ENCODE results near the gene LSM6. TPM values are rescaled to one million over a fixed set of nuclear protein-coding genes. Genes with fewer than 3 reads are reported as not detected.

The LSM6 gene
- total RNA-seq, 1 experiment from 2014 or later: 78.3 TPM

- Histone ChIP-seq H3K23me2 (ENCODE audit: insufficient read length, low read depth, low read length, poor library complexity, severe bottlenecking) (no peaks in the 10 kb centered on the region), H3K14ac (ENCODE audit: insufficient read depth, low read length) (no peak overlapping the region), H4K20me1 (ENCODE audit: control insufficient read depth, insufficient read depth, insufficient read length) (no peaks in the 10 kb centered on the region), H2BK12ac (ENCODE audit: insufficient read length, low read depth, low read length) (no peak overlapping the region), H2BK15ac (ENCODE audit: low read depth, low read length) (no peak overlapping the region), H3T11ph (ENCODE audit: low read length) (no peak overlapping the region), H2AFZ (ENCODE audit: low read length) (no peak overlapping the region), H3K27me3 (ENCODE audit: insufficient read depth, low read length) (no peaks in the 10 kb centered on the region), H3K9ac (ENCODE audit: extremely low read depth, insufficient read length, low read length) (no peak overlapping the region), H3K9me3 (ENCODE audit: control insufficient read depth, low read depth, low read length) (no peaks in the 10 kb centered on the region), H2BK5ac (ENCODE audit: insufficient read length, low read length) (no peak overlapping the region), H3K27ac (ENCODE audit: insufficient read length, low read depth, low read length) (no peak overlapping the region), H3K4ac (ENCODE audit: low read depth, low read length) (no peak overlapping the region), H3K79me2 (ENCODE audit: insufficient read depth, low read length) (no peaks in the 10 kb centered on the region), H4K5ac (ENCODE audit: insufficient read length, low read depth, low read length) (no peak overlapping the region), H3K4me2 (ENCODE audit: insufficient read depth, insufficient read length, low read length) (no peak overlapping the region), H4K91ac (ENCODE audit: insufficient read length, low read depth, low read length) (no peak overlapping the region), H2BK20ac (ENCODE audit: low read depth, low read length, poor library complexity, severe bottlenecking) (no peak overlapping the region), H4K8ac (replicated peaks; ENCODE audit: insufficient read length, low read depth, low read length) (no peak overlapping the region), H2AK5ac (ENCODE audit: insufficient read length, low read length) (no peak overlapping the region), H3K23ac (ENCODE audit: insufficient read length, low read depth, low read length) (no peak overlapping the region), H3K4me1 (ENCODE audit: insufficient read depth, low read length) (no peaks in the 10 kb centered on the region; the same call in 1 of the 2 replicates), H3K56ac (ENCODE audit: insufficient read length, low read depth, low read length) (no peak overlapping the region), H3K79me1 (ENCODE audit: insufficient read depth, low read depth, low read length, poor library complexity, severe bottlenecking) (no peaks in the 10 kb centered on the region), H2BK120ac (ENCODE audit: low read depth, low read length, poor library complexity, severe bottlenecking) (no peak overlapping the region), H3K18ac (ENCODE audit: insufficient read length, low read depth, low read length) (no peak overlapping the region)
- Mint-ChIP-seq H3K9me3 (no peaks in the 10 kb centered on the region), H3K4me1 (peaks cover 2 to 3% of the 10 kb centered on the region in 2 experiments), H3K27me3 (ENCODE audit: low read depth) (no peaks in the 10 kb centered on the region; the same call in 1 of the 2 replicates), H3K36me3 (ENCODE audit: insufficient read depth in 1 of 3, low read depth in 3 of 3) (no peaks in the 10 kb centered on the region; a peak in 1 of 7 replicates), H3K27ac (no peak overlapping the region; a peak in 1 of 7 replicates), H3K4me3 (no peak overlapping the region)
- no peak for DNase-seq
- WGBS (ENCODE audit: extremely low coverage, insufficient read length, low lambda C conversion rate): no CpG with 5 or more reads among the region's 1 CpG
- no peak for TF ChIP-seq CTCF (conservative IDR thresholded peaks at IDR 0.05)
Measured at GRCh38 chr4:146232131-146232722, 56.7 kb downstream of the LSM6 start.
